ENCODE results near the gene HLA-DQA1.

The HLA-DQA1 gene

GRCh38 chr6:32608362-32608761 is 28.8 kb upstream of the HLA-DQA1 start:
- no peak overlapping the region for H3K9ac ChIP-seq (ENCODE audit: low read depth, low read length)
- no peaks in the 10 kb centered on the region for H3K4me1 ChIP-seq (ENCODE audit: control insufficient read depth, insufficient read depth, low read length)
- no peaks in the 10 kb centered on the region for H3K27me3 ChIP-seq (ENCODE audit: control insufficient read depth, insufficient read depth, low read length)

DNA sequence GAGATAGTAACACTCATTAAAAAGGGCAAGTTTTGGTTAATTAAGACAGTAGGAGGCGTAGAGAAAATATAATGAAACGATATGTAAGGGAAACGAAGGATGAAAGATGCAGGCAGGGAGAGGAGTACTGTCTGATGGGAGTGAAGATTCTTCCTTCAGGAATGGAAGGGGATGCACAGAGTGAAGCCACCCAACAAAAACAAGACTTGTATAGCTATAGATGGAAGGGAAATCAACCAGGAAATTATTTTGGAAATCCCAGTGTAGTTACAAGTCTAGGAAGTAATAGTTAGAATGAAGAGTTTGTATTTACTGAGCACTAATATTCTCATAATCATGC is 27.8 kb upstream of the HLA-DQA1 start:
- Histone ChIP-seq H3K36me3 (ENCODE audit: insufficient read depth, low read length) (no peaks in the 10 kb centered on the region), H3K4me1 (ENCODE audit: control insufficient read depth, insufficient read depth, low read length) (no peaks in the 10 kb centered on the region), H3K9me3 (replicated peaks; ENCODE audit: low read length) (no peaks in the 10 kb centered on the region), H3K4me3 (ENCODE audit: low read length) (no peak overlapping the region), H3K9ac (ENCODE audit: low read depth, low read length) (no peak overlapping the region), H3K27me3 (ENCODE audit: control insufficient read depth, insufficient read depth, low read length) (no peaks in the 10 kb centered on the region), H3K4me2 (ENCODE audit: low read length) (no peak overlapping the region)

More at GRCh38 chr6:32608362-32608761, 28.8 kb upstream of the HLA-DQA1 start:
- no peaks in the 10 kb centered on the region for H3K36me3 ChIP-seq (ENCODE audit: insufficient read depth, low read length)
- no peak overlapping the region for H3K4me3 ChIP-seq (ENCODE audit: low read length)
- H3K4me2 ChIP-seq (ENCODE audit: low read length), result no peak overlapping the region
- no peaks in the 10 kb centered on the region for H3K9me3 ChIP-seq (replicated peaks; ENCODE audit: low read length)

- H3K9ac ChIP-seq (ENCODE audit: low read depth, low read length), result no peak overlapping the region
- no peak overlapping the region for H3K4me2 ChIP-seq (ENCODE audit: low read length)
- no peaks in the 10 kb centered on the region for H3K27me3 ChIP-seq (ENCODE audit: control insufficient read depth, insufficient read depth, low read length)
- H3K9me3 ChIP-seq (replicated peaks; ENCODE audit: low read length), result no peaks in the 10 kb centered on the region
- no peaks in the 10 kb centered on the region for H3K36me3 ChIP-seq (ENCODE audit: insufficient read depth, low read length)
- no peaks in the 10 kb centered on the region for H3K4me1 ChIP-seq (ENCODE audit: control insufficient read depth, insufficient read depth, low read length)
- H3K4me3 ChIP-seq (ENCODE audit: low read length), result no peak overlapping the region
Measured at GRCh38 chr6:32609731-32610640, 27.2 kb upstream of the HLA-DQA1 start.

DNA sequence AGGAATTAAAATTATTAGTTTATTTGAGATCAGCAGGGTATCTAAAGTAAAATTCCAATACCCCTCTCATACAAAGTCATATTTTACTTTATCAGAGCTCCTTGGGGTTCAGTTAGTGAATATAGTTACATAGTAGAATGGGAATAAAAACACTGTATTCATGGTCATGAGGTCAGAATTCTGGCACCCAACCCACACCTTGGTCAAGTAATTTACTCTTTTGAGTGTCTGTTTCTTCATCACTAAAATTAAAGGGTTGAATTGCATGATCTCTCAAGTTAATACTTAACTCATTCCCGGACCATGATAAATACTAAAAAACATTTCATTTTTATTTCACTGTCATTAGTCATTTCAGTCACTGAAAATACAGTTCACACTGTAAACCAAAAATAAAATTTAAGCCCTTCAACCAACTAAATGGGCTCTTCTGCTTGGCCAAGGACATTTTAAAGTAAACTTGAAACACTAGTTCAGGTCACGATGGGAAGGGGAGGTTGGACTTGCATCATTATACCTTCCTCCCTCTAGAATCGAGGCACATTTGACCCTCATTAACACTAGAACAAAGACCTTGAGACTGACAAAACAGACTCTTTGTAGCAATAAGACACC is 26.4 kb upstream of the HLA-DQA1 start:
- no peak overlapping the region for H3K4me3 ChIP-seq (ENCODE audit: low read length)
- H3K36me3 ChIP-seq (ENCODE audit: insufficient read depth, low read length), result no peaks in the 10 kb centered on the region
- H3K4me2 ChIP-seq (ENCODE audit: low read length), result no peak overlapping the region
- H3K27me3 ChIP-seq (ENCODE audit: control insufficient read depth, insufficient read depth, low read length), result no peaks in the 10 kb centered on the region
- H3K9ac ChIP-seq (ENCODE audit: low read depth, low read length), result no peak overlapping the region
- no peaks in the 10 kb centered on the region for H3K4me1 ChIP-seq (ENCODE audit: control insufficient read depth, insufficient read depth, low read length)
- no peaks in the 10 kb centered on the region for H3K9me3 ChIP-seq (replicated peaks; ENCODE audit: low read length)

GRCh38 chr6:32613475-32613874 is 23.7 kb upstream of the HLA-DQA1 start:
- H3K36me3 ChIP-seq (ENCODE audit: insufficient read depth, low read length), result no peaks in the 10 kb centered on the region

DNA sequence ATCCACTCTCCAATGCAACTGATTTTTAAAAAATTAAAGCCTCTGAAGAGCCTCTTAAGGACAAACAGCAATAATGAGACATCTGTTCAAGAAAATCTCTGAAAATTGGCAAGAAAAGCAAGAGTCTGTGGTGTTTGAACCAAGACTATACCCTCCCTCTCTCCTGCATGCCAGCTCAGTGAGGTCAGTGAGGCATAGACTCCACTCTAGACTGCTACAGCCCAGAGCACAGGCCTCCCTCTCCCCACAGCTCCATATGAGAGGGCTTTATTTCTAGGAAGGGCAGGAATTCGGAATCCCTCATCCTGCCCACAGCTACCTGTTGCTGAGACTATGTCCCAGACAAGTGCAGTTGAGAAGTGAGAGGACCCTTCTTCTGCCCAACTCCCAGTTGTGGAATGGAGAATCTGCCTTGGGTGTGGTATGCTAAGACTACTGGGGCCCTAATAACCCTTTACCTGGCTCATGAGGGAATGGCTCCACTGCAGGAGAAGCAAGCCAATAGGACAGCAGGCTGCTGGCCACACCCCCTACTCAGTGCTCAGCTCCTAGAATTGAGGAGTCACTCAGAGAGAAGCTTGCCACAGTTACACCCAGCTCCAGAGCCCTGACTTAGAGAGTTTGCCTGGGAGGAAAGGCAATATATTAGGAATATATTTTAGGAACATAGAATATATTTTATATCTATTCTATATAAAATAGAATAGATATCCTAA is 22.7 kb upstream of the HLA-DQA1 start:
- Histone ChIP-seq H3K4me1 (ENCODE audit: control insufficient read depth, insufficient read depth, low read length) (no peaks in the 10 kb centered on the region), H3K36me3 (ENCODE audit: insufficient read depth, low read length) (no peaks in the 10 kb centered on the region), H3K9me3 (replicated peaks; ENCODE audit: low read length) (no peaks in the 10 kb centered on the region), H3K9ac (ENCODE audit: low read depth, low read length) (no peak overlapping the region), H3K4me3 (ENCODE audit: low read length) (no peak overlapping the region), H3K27me3 (ENCODE audit: control insufficient read depth, insufficient read depth, low read length) (no peaks in the 10 kb centered on the region), H3K4me2 (ENCODE audit: low read length) (no peak overlapping the region)

More at GRCh38 chr6:32613475-32613874, 23.7 kb upstream of the HLA-DQA1 start:
- no peak overlapping the region for H3K9ac ChIP-seq (ENCODE audit: low read depth, low read length)
- H3K4me2 ChIP-seq (ENCODE audit: low read length), result no peak overlapping the region
- H3K4me1 ChIP-seq (ENCODE audit: control insufficient read depth, insufficient read depth, low read length), result no peaks in the 10 kb centered on the region
- H3K9me3 ChIP-seq (replicated peaks; ENCODE audit: low read length), result no peaks in the 10 kb centered on the region
- no peaks in the 10 kb centered on the region for H3K27me3 ChIP-seq (ENCODE audit: control insufficient read depth, insufficient read depth, low read length)
- no peak overlapping the region for H3K4me3 ChIP-seq (ENCODE audit: low read length)

- Histone ChIP-seq H3K9me3 (replicated peaks; ENCODE audit: low read length) (no peaks in the 10 kb centered on the region), H3K4me1 (ENCODE audit: control insufficient read depth, insufficient read depth, low read length) (no peaks in the 10 kb centered on the region), H3K9ac (ENCODE audit: low read depth, low read length) (no peak overlapping the region), H3K36me3 (ENCODE audit: insufficient read depth, low read length) (no peaks in the 10 kb centered on the region), H3K4me2 (ENCODE audit: low read length) (no peak overlapping the region), H3K4me3 (ENCODE audit: low read length) (no peak overlapping the region), H3K27me3 (ENCODE audit: control insufficient read depth, insufficient read depth, low read length) (no peaks in the 10 kb centered on the region)
Measured at GRCh38 chr6:32615885-32616532, 21.2 kb upstream of the HLA-DQA1 start.

DNA sequence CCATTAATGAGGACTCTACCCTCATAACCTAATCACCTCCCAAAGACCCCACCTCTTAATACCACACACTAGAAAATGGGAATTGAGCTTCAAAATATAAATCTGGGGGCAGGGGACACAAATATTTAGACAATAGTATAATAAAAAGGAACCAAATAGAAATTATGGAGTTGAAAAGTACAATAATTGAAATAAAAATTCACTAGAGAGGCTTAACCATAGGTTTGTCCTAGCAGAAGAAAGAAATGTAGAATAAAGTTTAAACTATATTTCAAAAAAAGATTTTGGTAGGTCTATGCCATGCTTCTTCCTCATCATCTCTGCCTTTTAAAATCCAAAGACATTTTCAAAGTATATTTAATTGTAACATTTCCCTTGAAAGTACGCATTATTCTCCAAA is 19.5 kb upstream of the HLA-DQA1 start:
- Histone ChIP-seq H3K4me3 (ENCODE audit: low read length) (no peak overlapping the region), H3K27me3 (ENCODE audit: control insufficient read depth, insufficient read depth, low read length) (no peaks in the 10 kb centered on the region), H3K36me3 (ENCODE audit: insufficient read depth, low read length) (no peaks in the 10 kb centered on the region), H3K4me2 (ENCODE audit: low read length) (no peak overlapping the region), H3K9ac (ENCODE audit: low read depth, low read length) (no peak overlapping the region), H3K9me3 (replicated peaks; ENCODE audit: low read length) (no peaks in the 10 kb centered on the region), H3K4me1 (ENCODE audit: control insufficient read depth, insufficient read depth, low read length) (no peaks in the 10 kb centered on the region)

GRCh38 chr6:32621372-32621771 is 15.8 kb upstream of the HLA-DQA1 start:
- Histone ChIP-seq H3K4me2 (ENCODE audit: low read length) (no peak overlapping the region), H3K4me1 (ENCODE audit: control insufficient read depth, insufficient read depth, low read length) (no peaks in the 10 kb centered on the region), H3K4me3 (ENCODE audit: low read length) (no peak overlapping the region), H3K27me3 (ENCODE audit: control insufficient read depth, insufficient read depth, low read length) (no peaks in the 10 kb centered on the region), H3K36me3 (ENCODE audit: insufficient read depth, low read length) (no peaks in the 10 kb centered on the region), H3K9me3 (replicated peaks; ENCODE audit: low read length) (no peaks in the 10 kb centered on the region), H3K9ac (ENCODE audit: low read depth, low read length) (no peak overlapping the region)

DNA sequence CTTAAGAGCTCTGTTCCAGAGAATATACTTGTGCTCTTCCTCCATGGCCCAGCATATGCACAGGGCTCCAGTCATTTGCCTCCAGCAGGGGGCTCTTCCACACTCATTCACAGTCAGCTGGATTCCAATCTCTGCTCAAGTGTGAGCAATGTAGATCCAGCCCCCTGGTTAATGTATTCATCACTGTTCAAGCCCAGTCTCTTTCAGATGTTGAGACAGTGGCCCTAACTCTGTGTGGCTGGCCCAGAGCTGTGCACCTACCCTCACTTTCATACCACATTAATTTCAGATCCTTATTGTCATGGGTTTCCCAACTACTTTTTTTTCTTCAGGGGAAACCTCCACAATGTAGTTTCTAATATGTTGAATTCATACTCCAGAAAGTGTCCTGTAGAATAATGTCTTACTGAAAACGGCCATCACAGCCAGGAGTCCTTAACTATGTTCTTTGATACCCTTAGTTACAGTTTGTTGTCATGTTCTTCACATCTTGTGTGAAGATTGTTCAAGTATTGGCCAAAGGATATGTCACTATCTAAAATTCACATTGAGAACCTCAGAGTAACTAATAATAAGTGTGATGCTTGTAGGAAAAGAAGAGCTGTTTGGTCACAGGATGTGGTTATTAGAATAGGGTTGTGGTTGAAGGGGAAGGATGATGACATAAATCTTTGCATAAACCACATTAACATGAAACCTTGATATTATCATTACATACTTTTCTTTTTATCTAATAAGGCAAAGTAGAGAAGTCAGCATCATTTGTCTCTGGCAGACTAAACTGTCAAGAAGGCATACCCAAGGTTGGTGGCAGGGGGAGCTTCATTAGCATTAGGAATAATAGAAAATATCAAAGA is 14.4 kb upstream of the HLA-DQA1 start:
- Histone ChIP-seq H3K4me3 (ENCODE audit: low read length) (no peak overlapping the region), H3K9ac (ENCODE audit: low read depth, low read length) (no peak overlapping the region), H3K9me3 (replicated peaks; ENCODE audit: low read length) (no peaks in the 10 kb centered on the region), H3K4me2 (ENCODE audit: low read length) (no peak overlapping the region), H3K4me1 (ENCODE audit: control insufficient read depth, insufficient read depth, low read length) (no peaks in the 10 kb centered on the region), H3K27me3 (ENCODE audit: control insufficient read depth, insufficient read depth, low read length) (no peaks in the 10 kb centered on the region), H3K36me3 (ENCODE audit: insufficient read depth, low read length) (no peaks in the 10 kb centered on the region)
